Measurements from ENCODE around the gene NUDT8.

Gene NUDT8

DNA sequence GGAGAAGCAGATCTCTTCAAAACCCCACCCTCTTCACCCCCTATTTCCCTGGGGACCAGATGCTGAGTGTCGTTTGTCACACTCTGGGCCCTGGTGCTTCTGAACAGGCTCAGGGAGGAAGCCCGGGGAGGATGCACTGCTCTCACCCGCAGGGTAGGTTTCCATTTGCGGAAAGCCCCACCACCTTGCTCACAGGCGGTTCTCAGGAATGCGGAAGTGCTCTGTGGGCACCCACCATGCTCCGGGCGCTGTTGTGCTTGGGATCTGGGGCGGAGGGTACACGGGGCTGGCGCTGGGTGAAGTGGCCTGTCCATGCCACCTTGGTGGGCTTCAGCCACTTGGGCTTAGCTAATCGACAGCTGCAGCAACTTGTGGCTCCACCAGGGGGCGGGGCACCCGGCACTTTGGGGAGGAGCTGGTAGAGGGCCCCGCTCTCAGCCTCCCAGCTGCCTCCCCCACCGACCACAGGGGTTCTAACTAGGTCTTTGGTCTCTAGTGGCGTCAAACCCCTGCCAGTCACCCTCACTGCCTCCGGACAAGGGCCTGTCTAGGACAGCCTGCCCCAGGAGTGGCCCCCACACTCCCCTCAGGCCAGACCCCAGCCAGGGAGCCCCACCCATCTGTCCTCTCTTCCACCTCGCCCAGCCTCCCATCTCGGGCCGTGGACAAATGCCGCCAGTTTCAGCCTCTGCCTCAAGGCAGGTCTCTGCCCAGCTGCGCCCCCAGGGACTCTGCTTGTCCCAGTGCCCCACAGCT, 15.6 kb downstream of the NUDT8 start:
- H3K4me3 ChIP-seq (replicated peaks in 1 of 2; ENCODE audit: low read depth in 2 of 2, low read length in 2 of 2): peak overlapping the region; percentile 22
- DNase-seq (ENCODE audit: low read depth in 2 of 2): peak; percentile 48 to 51
- TF ChIP-seq CTCF (IDR thresholded peaks at IDR 0.05; ENCODE audit: low read depth, low read length): peak; percentile 74

DNA sequence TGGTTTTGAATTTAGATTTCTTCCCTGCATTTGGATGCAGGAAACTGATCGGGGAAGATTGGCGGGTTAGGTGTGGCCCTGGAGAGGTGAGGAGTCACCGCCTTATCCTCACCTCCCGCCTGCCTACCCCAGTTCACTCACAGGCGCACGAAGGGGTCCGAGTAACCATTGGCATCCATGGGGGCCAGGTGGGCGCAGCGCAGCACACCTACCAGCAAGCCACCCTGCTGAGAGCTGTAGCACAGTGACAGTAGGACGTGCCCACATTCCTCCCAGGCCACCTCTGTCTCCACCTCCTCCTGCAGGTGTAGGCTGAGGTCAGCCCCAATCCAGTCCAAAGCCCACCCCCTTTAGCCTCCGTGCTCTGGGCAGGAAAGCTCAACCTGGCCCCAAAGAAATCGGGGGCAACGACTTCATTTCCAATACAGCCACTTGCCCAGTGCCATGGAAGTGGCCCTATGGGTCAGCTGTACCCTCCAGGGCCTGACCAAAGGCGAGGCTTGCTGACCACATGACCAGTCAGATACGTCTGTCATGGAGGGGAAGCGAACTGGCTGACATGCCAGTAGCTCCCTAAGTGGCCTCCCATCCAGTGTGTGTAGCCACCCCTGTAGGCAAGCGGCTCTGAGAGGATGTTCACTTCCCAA, 16.3 kb downstream of the NUDT8 start:
- no peak for DNase-seq (ENCODE audit: low read depth in 2 of 2)
- no peak overlapping the region for H3K4me3 ChIP-seq (replicated peaks in 1 of 2; ENCODE audit: low read depth in 2 of 2, low read length in 2 of 2)
- TF ChIP-seq CTCF (IDR thresholded peaks at IDR 0.05; ENCODE audit: low read depth, low read length): no peak

- DNase-seq (ENCODE audit: low read depth in 2 of 2): no peak
- no peak for TF ChIP-seq CTCF (IDR thresholded peaks at IDR 0.05; ENCODE audit: low read depth, low read length)
Observed at GRCh38 chr11:67612751-67613150, 17.0 kb downstream of the NUDT8 start.

DNA sequence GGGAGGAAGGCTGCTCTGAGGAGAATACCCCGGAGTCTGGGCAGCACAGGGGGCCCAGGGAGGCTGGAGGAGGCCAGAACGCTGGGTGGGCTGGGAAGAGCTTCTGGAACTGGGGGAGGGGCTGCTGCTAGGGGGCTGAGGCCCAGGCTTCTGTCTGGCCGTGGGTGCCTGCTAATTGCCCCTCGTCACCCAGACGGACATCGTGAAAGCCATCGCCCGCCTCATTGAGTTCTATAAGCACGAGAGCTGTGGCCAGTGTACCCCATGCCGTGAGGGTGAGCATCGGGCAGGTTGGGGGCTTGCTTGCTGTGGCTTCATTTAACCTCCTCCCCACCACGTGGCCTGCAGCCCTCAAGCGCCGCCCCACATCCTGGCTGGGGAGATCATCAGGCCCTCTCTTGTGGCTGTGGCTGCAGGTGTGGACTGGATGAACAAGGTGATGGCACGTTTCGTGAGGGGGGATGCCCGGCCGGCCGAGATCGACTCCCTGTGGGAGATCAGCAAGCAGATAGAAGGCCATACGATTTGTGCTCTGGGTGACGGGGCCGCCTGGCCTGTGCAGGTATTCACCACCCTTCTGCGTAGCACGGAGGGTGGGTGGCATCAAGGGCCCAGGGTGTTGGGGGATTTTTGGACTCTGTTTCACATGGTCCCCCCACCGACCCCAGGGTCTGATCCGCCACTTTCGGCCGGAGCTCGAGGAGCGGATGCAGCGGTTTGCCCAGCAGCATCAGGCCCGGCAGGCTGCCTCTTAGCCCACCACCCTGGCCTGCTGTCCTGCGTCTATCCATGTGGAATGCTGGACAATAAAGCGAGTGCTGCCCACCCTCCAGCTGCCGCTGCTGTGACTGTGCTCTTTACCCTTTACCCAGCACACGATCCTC, 17.8 kb downstream of the NUDT8 start:
- no peak for DNase-seq (ENCODE audit: low read depth in 2 of 2)
- no peak overlapping the region for H3K4me3 ChIP-seq (replicated peaks in 1 of 2; ENCODE audit: low read depth in 2 of 2, low read length in 2 of 2)
- no peak for TF ChIP-seq CTCF (IDR thresholded peaks at IDR 0.05; ENCODE audit: low read depth, low read length)

More at GRCh38 chr11:67612751-67613150, 17.0 kb downstream of the NUDT8 start:
- no peak overlapping the region for H3K4me3 ChIP-seq (replicated peaks in 1 of 2; ENCODE audit: low read depth in 2 of 2, low read length in 2 of 2)

DNA sequence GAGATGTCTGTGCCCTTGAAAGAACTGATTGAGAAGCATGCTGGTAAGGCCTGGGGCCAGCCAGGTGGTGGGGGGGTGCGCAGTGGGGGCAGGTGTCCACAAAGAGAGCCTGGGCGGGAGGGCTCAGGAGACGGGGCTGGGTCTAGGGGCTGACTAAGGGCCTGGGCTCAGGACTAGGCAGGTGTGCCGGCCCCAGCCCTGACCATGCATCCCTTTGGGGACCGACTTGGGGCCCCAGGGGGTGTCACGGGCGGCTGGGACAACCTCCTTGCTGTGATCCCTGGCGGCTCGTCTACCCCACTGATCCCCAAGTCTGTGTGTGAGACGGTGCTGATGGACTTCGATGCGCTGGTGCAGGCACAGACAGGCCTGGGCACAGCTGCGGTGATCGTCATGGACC, 18.6 kb downstream of the NUDT8 start:
- TF ChIP-seq CTCF (IDR thresholded peaks at IDR 0.05; ENCODE audit: low read depth, low read length): no peak
- DNase-seq (ENCODE audit: low read depth in 2 of 2): no peak
- H3K4me3 ChIP-seq (replicated peaks in 1 of 2; ENCODE audit: low read depth in 2 of 2, low read length in 2 of 2): no peak overlapping the region

DNA sequence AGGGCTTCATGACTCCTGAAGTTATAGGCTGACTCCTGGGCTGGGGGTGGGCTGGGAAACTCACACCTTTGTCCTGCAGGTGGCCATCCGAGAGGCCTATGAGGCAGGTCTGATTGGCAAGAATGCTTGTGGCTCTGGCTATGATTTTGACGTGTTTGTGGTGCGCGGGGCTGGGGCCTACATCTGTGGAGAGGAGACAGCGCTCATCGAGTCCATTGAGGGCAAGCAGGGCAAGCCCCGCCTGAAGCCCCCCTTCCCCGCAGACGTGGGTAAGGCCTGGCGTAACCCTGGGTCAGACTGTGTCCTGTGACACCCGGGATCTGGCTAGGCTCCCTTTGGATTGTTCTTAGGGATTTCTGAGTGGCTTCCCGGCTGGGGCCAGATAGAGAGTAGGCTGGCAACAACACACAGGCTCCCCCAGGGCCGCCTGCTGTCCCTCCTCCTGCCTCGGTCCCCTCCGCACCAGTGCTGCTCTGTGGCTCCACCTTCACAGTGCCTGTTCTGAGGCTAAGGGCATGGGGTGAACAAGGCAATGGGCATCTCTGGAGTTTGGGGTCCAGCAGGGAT, 19.4 kb downstream of the NUDT8 start:
- no peak overlapping the region for H3K4me3 ChIP-seq (replicated peaks in 1 of 2; ENCODE audit: low read depth in 2 of 2, low read length in 2 of 2)
- TF ChIP-seq CTCF (IDR thresholded peaks at IDR 0.05; ENCODE audit: low read depth, low read length): no peak
- no peak for DNase-seq (ENCODE audit: low read depth in 2 of 2)
